Pancreas (tissue), 10 donors: Measurements from ENCODE around the gene ERBB4. TPM values are rescaled to one million over a fixed set of nuclear protein-coding genes. Genes with fewer than 3 reads are reported as not detected.
"Not testable (repeated sequence)": the region's sequence is repeated elsewhere in the genome, so short reads cannot be mapped to it uniquely, and the experiment has no call there.

Source experiments
- ATAC-seq, 4 donors: fragments of 200-7000 bp; cut with Tn5 transposase; one replicate each; pipeline versions ENCODE4 v1.8.0 to v1.9.1; 2020; ENCODE audit warnings: mild to moderate bottlenecking in 4 of 4, moderate library complexity in 4 of 4
- DNase-seq, 6 donors: peaks; one replicate each; pipeline ENCODE4 v3.0.0-alpha.2; 2020
- FAIRE-seq: peaks from 2 replicates; lab custom pipeline; 2012; peaks lifted over from hg19 to GRCh38; lab: Jason Lieb, UNC
- H3K27ac ChIP-seq, 4 donors: fragments of 200-600 bp; sonication (generic); 1 replicate in 3 of 4; 2 replicates in 1 of 4; pipeline versions ENCODE4 v1.5.0 to v1.8.0; 2020
- H3K27me3 ChIP-seq, 4 donors: fragments of 200-600 bp; one replicate each; pipeline ENCODE4 v1.8.0; 2021
- H3K36me3 ChIP-seq, 3 donors: fragments of 200-600 bp; sonication (generic) in 1 of 3; one replicate each; pipeline versions ENCODE4 v1.5.0 to v1.8.0; 2020 to 2021
- H3K4me1 ChIP-seq, 3 donors: fragments of 200-600 bp; one replicate each; pipeline ENCODE4 v1.8.0; 2021
- H3K4me3 ChIP-seq, 4 donors: fragments of 200-600 bp; sonication (generic) in 2 of 4; one replicate each; pipeline versions ENCODE4 v1.5.0 to v1.8.0; 2020 to 2021
- H3K9me3 ChIP-seq, 4 donors: fragments of 200-600 bp; one replicate each; pipeline ENCODE4 v1.8.0; 2021
- WGBS, 2 donors: extraction: QIAGEN DNeasy Blood & Tissue Kit; methylation state at CpG; one replicate each; pipeline ENCODE4 v1.1.7; 2013; 5-methylcytosine and 5-hydroxymethylcytosine counted together
- intact Hi-C, 3 donors: fragments of 100-400 bp; cut with DNase I; formaldehyde crosslinking; loops; one replicate each; pipeline versions ENCODE4 v1.11.1 to v1.14.2; 2022
- polyA plus RNA-seq, 2 donors: library from polyadenylated mRNA; stranded (reverse); fragments of 200-250 nt; gene quantifications; one replicate each; pipeline ENCODE4 v1.2.3, GENCODE V29; 2013
- total RNA-seq, 6 donors: library from RNA; stranded (reverse); fragmentation: NEBNext Ultra II Directional in 4 of 6; extraction: Animal tissue kit (Norgen Biotek cat#: 25700) in 4 of 6; gene quantifications; one replicate each; pipeline versions ENCODE4 v1.2.1 to v1.2.4, GENCODE V29; 2021 to 2023
- TF ChIP-seq, protein P1 (sequence below), 4 donors: fragments of 200-600 bp; sonication (generic) in 3 of 4; IDR thresholded peaks; one replicate each; pipeline versions ENCODE4 v1.5.0 to v1.8.0; 2021; ENCODE audit warnings: antibody characterized with exemption in 4 of 4
- donor health status: healthy with polysubstance abuse.
- donor health status: DM: no; HTN: no; CAD: no; lungs with moderate emphysema.
- donor health status: DM: no; HTN: no; CAD: no.
- donor health status: control.
- donor health status: control.
- donor health status: Bipolar disorder and iron deficiency.
- donor health status: DM: yes; HTN: yes; CAD: no.
- donor health status: DM: no; HTN: no; CAD: no.
- donor health status: DM: no; HTN: no; CAD: no.
- donor health status: DM: yes; HTN: yes; CAD: no.

Gene ERBB4
- total and polyA plus RNA-seq, 8 donors = 0.30 to 5.0 (median 3.3) TPM

DNA sequence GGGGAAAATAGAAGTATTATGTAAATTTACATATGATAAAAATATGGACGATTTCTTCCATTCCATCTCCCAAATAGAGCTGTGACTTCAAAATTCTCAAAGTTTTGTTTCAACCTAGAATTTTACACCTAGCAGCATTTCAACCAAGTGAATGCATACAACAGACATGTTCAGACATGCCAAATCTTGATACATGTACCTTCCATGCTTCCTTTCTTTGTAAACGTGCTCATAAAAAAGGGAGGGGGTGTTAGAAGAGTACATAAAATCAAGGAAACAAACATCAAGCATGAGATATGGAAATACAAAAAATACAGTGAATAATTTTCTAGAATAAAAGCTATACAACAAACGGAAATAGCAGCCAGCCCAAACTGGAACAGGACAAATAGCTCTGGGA, 974.2 kb downstream of the ERBB4 start:
- H3K36me3 ChIP-seq = no peaks in the 10 kb centered on the region
- H3K9me3 ChIP-seq = no peaks in the 10 kb centered on the region
- no peak for ATAC-seq
- no peak for DNase-seq
- no peak overlapping the region for H3K27ac ChIP-seq
- no peak overlapping the region for H3K4me3 ChIP-seq
- TF ChIP-seq, protein P1, sequence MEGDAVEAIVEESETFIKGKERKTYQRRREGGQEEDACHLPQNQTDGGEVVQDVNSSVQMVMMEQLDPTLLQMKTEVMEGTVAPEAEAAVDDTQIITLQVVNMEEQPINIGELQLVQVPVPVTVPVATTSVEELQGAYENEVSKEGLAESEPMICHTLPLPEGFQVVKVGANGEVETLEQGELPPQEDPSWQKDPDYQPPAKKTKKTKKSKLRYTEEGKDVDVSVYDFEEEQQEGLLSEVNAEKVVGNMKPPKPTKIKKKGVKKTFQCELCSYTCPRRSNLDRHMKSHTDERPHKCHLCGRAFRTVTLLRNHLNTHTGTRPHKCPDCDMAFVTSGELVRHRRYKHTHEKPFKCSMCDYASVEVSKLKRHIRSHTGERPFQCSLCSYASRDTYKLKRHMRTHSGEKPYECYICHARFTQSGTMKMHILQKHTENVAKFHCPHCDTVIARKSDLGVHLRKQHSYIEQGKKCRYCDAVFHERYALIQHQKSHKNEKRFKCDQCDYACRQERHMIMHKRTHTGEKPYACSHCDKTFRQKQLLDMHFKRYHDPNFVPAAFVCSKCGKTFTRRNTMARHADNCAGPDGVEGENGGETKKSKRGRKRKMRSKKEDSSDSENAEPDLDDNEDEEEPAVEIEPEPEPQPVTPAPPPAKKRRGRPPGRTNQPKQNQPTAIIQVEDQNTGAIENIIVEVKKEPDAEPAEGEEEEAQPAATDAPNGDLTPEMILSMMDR (IDR thresholded peaks at IDR 0.05) = no peak
- no peaks in the 10 kb centered on the region for H3K4me1 ChIP-seq
- FAIRE-seq = no peak
- no peaks in the 10 kb centered on the region for H3K27me3 ChIP-seq
- 46 to 53% methylated on average over 3 of the region's 3 CpGs for WGBS, 2 donors
- intact Hi-C loops = no loop called here

DNA sequence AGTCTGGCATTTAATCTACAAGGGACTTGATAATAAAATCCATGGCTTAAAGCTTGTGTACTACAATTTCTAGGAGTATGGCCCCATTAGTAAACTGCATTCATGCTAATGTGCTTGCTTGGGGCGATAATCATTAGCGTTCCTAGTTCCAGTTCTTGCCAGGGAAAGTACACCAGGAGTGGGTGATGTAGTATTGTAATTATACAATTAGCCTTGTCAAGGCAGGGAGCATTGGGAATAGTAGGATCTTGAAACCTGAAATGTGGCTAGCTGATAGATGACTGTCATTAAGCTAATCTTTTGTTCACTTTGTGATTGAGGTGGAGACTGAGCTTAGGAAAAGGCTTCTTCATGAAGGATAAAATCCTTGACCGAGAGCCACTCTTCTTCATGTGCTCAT, 993.0 kb downstream of the ERBB4 start:
- intact Hi-C loops = no loop called here
- no peak overlapping the region for H3K4me3 ChIP-seq
- H3K9me3 ChIP-seq = no peaks in the 10 kb centered on the region
- H3K36me3 ChIP-seq = no peaks in the 10 kb centered on the region
- TF ChIP-seq, protein P1 (IDR thresholded peaks at IDR 0.05) = no peak
- no peaks in the 10 kb centered on the region for H3K27me3 ChIP-seq
- 87 to 91% methylated on average over 3 of the region's 3 CpGs for WGBS, 2 donors
- H3K4me1 ChIP-seq = no peaks in the 10 kb centered on the region
- ATAC-seq = no peak
- no peak for DNase-seq
- no peak for FAIRE-seq
- no peak overlapping the region for H3K27ac ChIP-seq

DNA sequence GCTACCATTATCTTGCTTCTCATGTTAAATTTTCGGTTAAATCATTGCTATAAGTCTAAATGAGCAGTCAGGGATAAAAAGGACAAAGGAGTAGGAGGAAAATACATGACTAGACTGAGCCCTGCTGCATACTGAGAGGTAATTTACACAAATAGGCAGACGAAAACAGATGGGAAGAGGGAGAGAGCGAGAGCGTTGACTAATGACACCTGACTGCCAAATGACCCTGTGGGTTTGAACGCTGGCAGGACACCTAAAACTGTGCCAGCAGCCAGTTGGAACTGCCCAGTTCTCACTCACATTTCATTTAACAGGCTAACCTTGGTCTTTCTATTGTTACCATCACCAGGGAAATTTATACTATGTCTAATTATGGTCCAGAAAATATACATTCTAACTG, 1004.0 kb downstream of the ERBB4 start:
- H3K9me3 ChIP-seq = no peaks in the 10 kb centered on the region
- intact Hi-C loops = no loop called here
- ATAC-seq (peak in 3 of 4 donors; percentile 16 to 43 (median 31)), FAIRE-seq (no peak), DNase-seq (no peak)
- H3K27ac ChIP-seq = no peak overlapping the region
- H3K36me3 ChIP-seq = no peaks in the 10 kb centered on the region
- no peaks in the 10 kb centered on the region for H3K27me3 ChIP-seq
- no peak overlapping the region for H3K4me3 ChIP-seq
- TF ChIP-seq, protein P1 (IDR thresholded peaks at IDR 0.05) = no peak
- no peaks in the 10 kb centered on the region for H3K4me1 ChIP-seq
- WGBS, 2 donors = 20 to 24% methylated on average over 5 of the region's 5 CpGs

DNA sequence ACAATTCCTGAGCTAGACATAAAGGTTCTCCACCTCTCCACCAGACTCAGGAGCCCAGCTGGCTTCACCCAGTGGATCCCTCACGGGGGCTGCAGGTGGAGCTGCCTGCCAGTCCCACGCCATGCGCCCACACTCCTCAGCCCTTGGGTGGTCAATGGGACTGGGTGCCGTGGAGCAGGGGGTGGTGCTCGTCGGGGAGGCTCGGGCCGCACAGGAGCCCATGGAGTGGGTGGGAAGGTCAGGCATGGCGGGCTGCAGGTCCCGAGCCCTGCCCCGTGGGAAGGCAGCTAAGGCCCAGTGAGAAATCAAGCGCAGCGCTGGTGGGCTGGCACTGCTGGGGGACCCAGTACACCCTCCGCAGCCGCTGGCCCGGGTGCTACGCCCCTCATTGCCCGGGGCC, 1014.4 kb downstream of the ERBB4 start:
- H3K4me1 ChIP-seq, intact Hi-C loops, FAIRE-seq, H3K36me3 ChIP-seq, H3K4me3 ChIP-seq, H3K27me3 ChIP-seq, H3K27ac ChIP-seq, ATAC-seq, H3K9me3 ChIP-seq: not testable (repeated sequence)
- peak in 1 of 6 donors; percentile 42 for DNase-seq
- WGBS, 2 donors = 88 to 93% methylated on average over 13 to 18 of the region's 18 CpGs

DNA sequence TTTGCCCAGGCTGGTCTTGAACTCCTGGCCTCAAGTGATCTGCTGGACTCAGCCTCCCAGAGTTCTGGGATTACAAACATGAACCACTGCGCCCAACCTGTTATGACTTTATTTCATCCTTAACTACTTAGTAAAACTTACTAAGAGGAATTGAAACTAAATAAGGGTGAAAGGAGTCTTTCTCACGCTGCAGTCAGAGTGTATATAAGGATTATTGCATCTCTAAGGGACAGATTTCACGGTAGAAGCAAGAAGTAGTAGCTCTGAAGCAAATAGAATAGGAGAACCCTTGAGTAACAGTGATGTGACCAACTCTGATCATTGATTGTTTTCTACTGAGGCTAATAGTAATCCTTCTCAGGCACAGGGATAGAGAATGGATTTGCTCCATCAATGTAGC, 1022.1 kb downstream of the ERBB4 start:
- TF ChIP-seq, protein P1 (IDR thresholded peaks at IDR 0.05) = no peak
- no peak for DNase-seq
- Histone ChIP-seq H3K4me1 (no peaks in the 10 kb centered on the region), H3K27me3 (no peaks in the 10 kb centered on the region), H3K9me3 (no peaks in the 10 kb centered on the region), H3K4me3 (no peak overlapping the region), H3K36me3 (no peaks in the 10 kb centered on the region), H3K27ac (no peak overlapping the region)
- no peak for ATAC-seq
- 83 to 84% methylated on average over 3 of the region's 3 CpGs for WGBS, 2 donors
- intact Hi-C loops = no loop called here
- FAIRE-seq = no peak
